ENCODE data around the gene FAM120B.
"Not testable (repeated sequence)": the region's sequence is repeated elsewhere in the genome, so short reads cannot be mapped to it uniquely, and the experiment has no call there.

Gene FAM120B

DNA sequence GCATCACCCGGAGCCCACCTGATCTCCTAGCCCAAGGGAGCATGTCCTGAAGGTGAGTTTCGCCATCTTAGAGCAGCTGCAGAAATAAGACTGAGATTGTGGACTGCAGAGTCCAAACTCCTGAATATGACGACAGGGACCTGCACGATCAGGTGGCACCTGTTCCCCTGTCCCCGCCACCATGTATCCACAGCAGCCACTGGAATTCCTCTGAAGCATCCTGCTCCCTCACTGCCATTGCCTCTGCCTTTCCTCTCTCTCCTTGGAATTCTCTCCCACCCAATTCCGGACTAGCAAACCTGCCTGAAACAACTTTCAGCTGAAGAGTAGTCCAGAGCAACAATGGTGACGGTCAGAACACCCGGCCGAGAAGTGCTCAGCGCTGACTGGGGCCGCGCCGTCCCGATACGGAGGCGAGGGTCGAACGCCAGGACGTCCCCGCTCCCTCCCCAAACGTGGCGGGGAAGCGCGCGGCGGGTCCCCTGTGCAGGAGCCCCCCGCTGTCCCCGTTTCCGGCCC lies 694 bp upstream of the FAM120B start:
- DNase-seq: no peak

- no peak for DNase-seq
These were observed 555 bp downstream of the FAM120B start for GRCh38 chr6:170307080-170307545.

DNA sequence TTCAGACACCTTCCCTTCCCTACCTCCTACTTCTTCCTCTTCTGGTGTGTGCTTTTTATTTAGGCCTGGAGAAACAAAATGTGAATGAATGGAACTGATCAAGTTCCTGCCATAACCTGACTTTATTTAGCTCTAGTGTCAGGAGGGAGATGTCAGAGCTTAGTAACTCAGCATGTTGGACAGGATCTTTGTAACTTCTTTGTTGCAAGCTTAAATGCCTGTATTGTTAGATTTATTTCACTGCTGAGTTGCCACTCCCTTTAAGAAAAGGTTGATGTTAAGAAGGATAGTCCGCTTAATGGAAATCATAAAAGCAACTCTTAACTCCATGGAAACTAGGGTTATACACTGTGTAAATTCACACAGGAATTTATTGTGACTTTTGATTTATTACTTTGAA lies 2.2 kb downstream of the FAM120B start:
- DNase-seq: no peak

GRCh38 chr6:170311696-170312095 lies 5.1 kb downstream of the FAM120B start:
- no peak for DNase-seq

DNA sequence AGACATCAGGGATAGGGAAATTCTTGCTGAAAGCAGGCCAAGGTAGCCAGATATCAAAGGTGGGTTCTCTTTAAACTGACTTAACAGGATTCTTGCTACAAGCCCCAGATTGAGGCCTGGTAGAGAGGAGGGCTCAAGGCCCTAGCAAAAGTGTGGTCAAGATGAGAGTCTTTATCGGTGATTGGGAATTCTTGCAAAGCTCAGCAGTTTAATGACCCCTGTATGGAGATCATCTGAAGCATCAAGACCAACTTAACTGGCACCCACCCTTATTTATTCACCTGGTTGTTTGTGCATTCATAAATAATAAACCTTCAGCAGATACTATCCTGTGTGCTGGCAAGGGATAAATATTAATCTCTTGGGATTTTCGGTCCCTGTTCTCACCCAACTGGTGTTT lies 6.3 kb downstream of the FAM120B start:
- no peak for DNase-seq

DNA sequence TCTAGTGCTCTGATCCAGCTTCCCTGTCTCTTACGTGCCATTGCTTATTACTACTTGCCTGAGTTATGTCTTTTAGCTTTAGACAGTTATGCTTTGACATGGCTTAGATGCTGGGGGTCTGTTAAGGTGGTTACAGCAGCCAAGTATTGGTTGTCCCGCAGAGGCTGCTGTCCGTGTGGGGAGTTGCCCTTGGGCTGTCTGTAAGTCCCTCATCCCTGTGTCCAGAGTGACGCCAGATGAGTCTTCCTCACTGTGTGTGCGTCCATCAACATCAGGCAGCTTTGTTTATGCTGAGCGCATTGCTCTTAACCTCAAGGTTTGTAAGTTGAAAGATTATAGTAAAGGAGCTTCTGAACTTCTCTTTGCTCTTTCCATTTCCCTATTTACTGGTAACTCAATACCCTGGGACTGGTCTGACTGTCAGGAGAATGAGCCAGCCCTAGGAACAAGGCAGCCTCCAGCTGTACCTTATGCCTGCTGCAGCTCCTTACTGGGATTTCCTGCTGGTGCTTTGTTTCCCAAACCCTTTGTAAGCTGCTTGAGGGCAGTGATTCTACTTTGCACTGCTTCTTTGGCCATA lies 7.2 kb downstream of the FAM120B start:
- no peak for DNase-seq

GRCh38 chr6:170314983-170315382 lies 8.4 kb downstream of the FAM120B start:
- DNase-seq: no peak

GRCh38 chr6:170316071-170316470 lies 9.5 kb downstream of the FAM120B start:
- no peak for DNase-seq

DNA sequence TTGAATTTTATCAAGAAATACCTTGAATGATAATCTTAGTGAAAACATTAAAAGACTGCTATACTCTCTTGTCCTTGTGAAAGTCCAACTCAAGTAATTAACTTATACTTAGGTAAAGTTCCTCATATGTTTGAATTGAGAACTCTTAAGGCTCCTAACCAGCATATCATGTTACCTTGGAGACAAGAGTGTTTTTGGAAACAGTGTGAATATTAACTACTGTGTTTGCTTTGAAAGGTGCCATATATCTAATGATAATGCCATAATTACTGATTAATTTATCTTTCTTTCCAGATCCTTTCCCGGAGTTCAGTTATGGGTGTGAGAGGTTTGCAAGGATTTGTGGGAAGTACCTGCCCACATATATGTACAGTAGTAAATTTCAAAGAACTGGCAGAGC lies 10.5 kb downstream of the FAM120B start:
- DNase-seq: no peak

DNA sequence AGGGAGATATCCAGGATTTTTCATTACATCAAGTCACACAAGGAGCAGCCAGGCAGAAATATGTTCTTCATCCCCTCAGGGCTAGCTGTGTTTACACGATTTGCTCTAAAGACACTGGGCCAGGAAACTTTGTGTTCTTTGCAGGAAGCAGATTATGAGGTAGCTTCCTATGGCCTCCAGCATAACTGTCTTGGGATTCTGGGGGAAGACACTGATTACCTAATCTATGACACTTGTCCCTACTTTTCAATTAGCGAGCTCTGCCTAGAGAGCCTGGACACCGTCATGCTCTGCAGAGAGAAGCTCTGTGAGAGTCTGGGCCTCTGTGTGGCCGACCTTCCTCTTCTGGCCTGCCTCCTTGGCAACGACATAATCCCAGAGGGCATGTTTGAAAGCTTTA lies 11.2 kb downstream of the FAM120B start:
- DNase-seq: no peak

DNA sequence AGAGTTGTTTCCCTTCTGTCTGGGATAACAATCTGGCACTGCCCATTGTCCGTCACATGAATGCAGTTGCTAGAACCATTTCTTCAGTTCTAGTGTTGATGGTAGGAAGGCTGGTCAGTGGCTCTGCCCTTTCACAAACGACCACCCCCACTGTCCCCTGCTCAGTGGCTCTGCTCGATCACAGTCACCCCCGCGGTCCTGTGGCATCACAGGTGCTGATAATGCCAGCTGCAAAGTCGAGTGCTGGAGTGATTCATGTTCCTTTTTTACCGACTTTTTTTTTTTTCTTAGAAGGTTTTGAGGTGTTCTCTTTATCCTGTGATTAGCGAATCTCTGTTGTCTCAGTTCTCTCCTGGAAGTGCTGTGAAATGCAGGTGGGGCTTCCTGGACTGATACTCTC lies 22.8 kb downstream of the FAM120B start:
- DNase-seq: no peak

DNA sequence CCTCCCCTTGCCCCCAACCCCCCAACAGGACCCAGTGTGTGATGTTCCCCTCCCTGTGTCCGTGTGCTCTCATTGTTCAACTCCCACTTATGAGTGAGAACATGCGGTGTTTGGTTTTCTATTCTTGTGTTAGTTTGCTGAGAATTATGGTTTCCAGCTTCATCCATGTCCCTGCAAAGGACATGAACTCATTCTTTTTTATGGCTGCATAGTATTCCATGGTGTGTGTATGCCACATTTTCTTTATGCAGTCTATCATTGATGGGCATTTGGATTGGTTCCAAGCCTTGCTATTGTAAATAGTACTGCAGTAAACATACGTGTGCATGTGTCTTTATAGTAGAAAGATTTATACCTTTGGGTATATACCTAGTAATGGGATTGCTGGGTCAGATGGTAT lies 28.6 kb downstream of the FAM120B start:
- not testable (repeated sequence) for DNase-seq

DNA sequence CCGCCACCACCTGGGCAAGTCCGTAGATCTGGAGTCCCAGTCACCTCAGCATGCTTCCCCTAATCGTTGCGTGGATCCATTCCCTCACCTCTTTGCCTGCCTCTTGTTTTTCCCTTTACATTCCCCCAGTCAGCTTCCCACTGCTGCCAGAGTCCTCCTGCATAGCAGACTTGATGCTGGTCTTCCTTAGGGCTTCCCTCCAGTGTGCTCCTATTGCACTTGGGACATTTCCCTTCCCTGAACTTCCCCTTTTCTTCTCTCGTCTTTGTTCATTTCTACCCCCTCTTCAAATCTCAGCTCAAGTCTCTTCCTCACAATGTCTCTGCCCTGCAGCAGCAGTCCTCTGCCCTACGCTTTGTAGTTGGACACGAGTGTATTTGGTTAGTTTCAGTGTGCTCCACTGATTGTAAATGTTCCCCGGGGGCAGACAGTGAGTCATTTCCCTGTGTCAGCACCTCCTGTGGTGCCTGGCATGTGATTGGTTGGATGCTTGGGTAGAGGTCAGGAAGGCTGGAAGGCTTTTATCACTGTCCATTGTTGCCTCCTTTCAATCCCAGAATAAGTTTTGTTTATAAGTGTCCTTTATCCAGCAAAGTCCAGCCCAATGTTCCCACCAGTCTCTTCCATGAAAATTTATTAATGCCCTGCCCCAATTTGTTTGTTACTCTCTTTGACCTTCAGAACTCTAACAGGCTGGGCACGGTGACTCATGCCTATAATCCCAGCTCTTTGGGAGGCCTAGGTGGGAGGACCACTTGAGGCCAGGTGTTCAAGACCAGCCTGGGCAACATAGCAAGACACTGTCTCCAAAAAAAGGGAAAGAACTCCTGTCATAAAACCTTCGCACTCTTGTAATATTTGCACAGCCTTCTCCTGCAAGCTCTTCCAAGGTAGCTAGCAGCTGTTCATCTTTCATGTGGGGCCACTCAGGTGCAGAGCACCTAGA lies 38.3 kb downstream of the FAM120B start:
- DNase-seq: no peak

DNA sequence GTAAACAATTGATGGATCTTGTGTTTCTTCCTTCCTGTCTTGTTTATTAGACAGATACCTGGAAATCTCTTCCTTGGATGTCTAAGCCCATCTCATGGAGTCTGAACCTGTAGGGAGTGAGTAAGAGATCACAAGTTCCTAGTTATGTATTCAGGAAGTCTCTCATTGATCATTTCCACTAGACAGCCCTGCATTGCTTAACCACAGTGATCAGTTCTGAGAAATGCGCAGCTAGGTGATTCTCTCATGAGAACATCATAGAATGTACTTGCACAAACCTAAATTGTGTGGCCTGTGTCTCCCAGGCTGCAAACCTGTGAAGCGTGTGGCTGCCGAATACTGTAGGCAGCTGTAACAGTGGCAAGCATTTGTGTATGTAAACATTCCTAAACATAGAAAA lies 39.1 kb downstream of the FAM120B start:
- DNase-seq: no peak

DNA sequence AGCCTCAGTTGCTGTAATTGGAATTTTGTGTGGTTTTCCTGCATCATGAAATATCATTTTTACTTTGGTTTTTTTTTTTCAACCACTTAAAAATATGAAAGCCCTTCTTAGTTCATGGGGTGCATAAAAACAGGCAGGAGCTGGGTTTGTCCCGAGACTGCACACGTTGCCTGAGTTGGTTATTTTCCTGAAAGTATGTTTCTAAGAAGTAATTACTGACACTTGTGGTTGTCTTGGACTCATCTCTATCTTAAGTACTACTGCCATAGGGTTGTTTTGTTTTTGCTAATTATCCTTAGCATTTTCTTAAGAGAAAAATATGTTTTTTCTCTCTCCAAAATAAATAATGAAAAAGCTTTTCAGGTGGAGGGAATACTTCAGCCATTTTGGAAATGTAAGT lies 40.1 kb downstream of the FAM120B start:
- no peak for DNase-seq

GRCh38 chr6:170347091-170347490 lies 40.5 kb downstream of the FAM120B start:
- DNase-seq: no peak

DNA sequence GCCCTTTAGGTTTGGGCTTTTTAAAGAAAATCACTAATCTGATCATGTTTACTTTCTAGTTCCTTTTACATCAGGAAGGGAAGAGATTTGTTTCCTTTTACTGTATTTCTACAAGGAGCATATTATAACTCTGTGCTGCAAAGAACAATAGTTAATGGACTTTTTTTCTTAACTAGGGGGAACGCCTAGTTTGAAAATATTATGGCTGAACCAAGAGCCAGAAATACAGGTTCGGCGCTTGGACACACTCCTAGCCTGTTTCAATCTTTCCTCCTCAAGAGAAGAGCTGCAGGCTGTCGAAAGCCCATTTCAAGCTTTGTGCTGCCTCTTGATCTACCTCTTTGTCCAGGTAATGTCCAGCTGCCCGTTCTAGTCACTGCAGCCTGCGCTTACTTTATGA lies 41.4 kb downstream of the FAM120B start:
- no peak for DNase-seq

GRCh38 chr6:170351456-170351855 lies 44.9 kb downstream of the FAM120B start:
- DNase-seq: not testable (repeated sequence)

DNA sequence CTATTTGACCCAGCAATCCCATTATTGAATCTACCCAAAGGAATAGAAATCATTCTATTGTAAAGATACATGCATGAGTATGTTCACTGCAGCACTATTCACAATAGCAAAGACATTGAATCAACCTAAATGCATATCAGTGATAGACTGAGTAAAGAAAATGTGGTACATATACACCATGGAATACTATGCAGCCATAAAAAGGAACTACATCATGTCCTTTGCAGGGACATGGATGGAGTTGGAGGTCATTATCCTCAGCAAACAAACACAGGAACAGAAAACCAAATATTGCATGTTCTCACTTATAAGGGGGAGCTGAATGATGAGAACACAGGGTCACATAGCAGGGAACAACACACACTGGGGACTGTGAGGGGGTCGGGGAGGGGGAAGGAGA lies 48.6 kb downstream of the FAM120B start:
- not testable (repeated sequence) for DNase-seq

DNA sequence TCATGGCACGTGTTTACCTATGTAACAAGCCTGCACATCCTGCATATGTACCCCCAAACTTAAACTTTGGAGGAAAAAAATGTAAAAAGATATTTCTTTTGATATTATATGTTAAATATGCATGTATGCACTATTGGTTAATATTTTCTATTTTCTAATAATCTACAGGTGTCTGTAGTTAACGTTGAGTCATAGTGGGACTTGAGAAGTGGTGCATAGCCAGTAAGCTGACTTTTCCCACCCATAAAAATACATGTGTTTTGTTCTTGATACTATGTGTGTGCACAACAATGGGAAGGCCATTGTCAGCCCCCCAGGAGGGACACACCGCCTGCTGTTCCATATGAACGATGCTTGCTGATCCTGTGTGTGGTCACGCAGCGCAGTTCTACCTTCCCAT lies 49.1 kb downstream of the FAM120B start:
- DNase-seq: no peak

GRCh38 chr6:170357812-170358211 lies 51.3 kb downstream of the FAM120B start:
- DNase-seq: no peak

DNA sequence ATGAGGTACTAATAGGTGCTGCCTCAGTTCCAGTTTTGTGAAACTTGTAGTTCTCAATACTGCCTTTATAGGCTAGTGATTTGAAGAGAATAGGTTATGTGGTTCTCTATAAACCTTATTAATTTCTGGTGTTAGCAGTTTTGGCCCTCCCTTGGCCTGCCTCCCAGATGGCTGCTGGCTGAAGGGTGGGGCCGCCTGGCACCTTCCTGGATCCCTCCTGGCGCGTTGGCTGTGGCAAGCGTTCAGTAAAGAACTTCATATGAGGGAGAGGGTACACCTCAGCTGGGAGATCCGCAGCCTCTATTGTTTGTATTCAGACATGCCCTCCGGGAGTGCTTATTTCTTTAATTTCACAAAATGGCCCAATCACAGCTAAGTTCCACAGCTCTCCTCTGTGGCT lies 51.9 kb downstream of the FAM120B start:
- DNase-seq: no peak

DNA sequence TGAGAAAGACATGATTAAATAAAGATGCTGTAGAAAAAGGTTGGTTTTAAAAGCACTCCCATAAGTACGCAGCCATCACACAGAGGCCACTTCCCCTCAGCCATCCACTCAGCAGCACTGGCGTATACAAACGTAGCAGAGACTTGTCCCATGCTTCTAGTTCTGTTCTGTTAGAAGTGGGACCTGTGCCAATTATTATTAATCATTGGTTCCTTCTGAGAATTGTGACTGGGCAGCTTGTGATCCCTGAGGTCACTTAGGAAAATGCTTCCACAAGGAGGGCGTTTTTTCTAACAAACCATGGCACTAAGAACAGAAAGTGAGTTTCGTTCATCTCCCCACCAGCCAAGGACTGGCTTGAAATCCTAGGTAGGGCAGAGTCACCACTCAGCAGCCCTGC lies 53.9 kb downstream of the FAM120B start:
- DNase-seq: no peak

DNA sequence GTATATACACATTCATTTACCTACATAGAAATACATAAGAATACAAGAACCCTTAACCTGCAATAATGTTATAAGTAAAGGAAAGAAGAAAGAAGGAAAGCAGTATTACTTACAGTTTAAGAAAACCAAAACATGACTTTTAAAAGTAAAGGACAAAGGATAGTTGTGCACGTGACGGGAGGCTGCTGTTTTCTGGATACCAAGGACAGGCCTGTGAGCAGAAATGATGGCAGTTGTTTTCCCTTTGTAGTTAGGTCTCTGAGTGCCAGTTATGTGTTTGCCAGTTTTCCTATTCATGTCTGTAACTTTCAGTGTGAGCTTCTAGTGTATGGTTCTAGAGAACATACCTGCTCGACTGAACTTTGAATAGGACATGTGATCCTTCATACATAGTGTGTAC lies 54.8 kb downstream of the FAM120B start:
- DNase-seq: no peak
